OCI-LY7 (cell line): ENCODE data around the gene TRIM37. TPM values are rescaled to one million over a fixed set of nuclear protein-coding genes. Genes with fewer than 3 reads are reported as not detected.

ENCODE experiments used
- BruUV-seq: library from RNA; stranded (reverse); fragments of 400-500 nt; replicated peaks from 2 replicates; lab custom pipeline; 2021; lab: Mats Ljungman, UMichigan
- CTCF ChIA-PET: fragments of 300-600 bp; sonication (Branson Sonifier 250); formaldehyde crosslinking; loops from one replicate; lab custom pipeline; 2022; ENCODE audit warnings: antibody characterized with exemption; ENCODE audit not compliant: unreplicated experiment; lab: Charles Lee
- POLR2A ChIA-PET: fragments of 300-600 bp; sonication (Branson Sonifier 250); formaldehyde crosslinking; loops from one replicate; lab custom pipeline; 2022; ENCODE audit warnings: antibody characterized with exemption; lab: Charles Lee
- DNase-seq: peaks from one replicate; pipeline ENCODE4 v3.0.0-alpha.2; 2015; ENCODE audit warnings: low spot score
- H2AFZ ChIP-seq: fragments of 200-600 bp; sonication (generic), shearing (Covaris generic); 2 replicates; pipeline ENCODE4 v1.6.1; 2014; ENCODE audit warnings: mild to moderate bottlenecking, antibody characterized with exemption, low read length, moderate library complexity
- H3K27ac ChIP-seq: fragments of 200-600 bp; sonication (generic); 2 replicates; pipeline ENCODE4 v1.5.1; 2014; ENCODE audit warnings: mixed run types, low read depth, mild to moderate bottlenecking, moderate library complexity, low read length, inconsistent platforms; ENCODE audit not compliant: poor library complexity, severe bottlenecking
- H3K36me3 ChIP-seq: fragments of 200-600 bp; sonication (generic); 2 replicates; pipeline ENCODE4 v1.6.1; 2014; ENCODE audit warnings: mild to moderate bottlenecking, antibody characterized with exemption, low read length, moderate library complexity, mixed read lengths; ENCODE audit not compliant: insufficient read depth
- H3K4me1 ChIP-seq: fragments of 200-600 bp; sonication (generic); 2 replicates; pipeline ENCODE4 v1.5.1; 2014; ENCODE audit warnings: mild to moderate bottlenecking, low read length; ENCODE audit not compliant: insufficient read depth, poor library complexity, severe bottlenecking
- H3K4me2 ChIP-seq: fragments of 200-600 bp; sonication (generic); 2 replicates; pipeline ENCODE4 v1.6.1; 2014; ENCODE audit warnings: mild to moderate bottlenecking, low read length
- H3K4me3 ChIP-seq: fragments of 200-600 bp; sonication (generic); 2 replicates; pipeline ENCODE4 v1.5.1; 2014; ENCODE audit warnings: mild to moderate bottlenecking, low read depth, low read length; ENCODE audit not compliant: poor library complexity, severe bottlenecking
- H3K79me2 ChIP-seq: fragments of 200-600 bp; sonication (generic); 2 replicates; pipeline ENCODE4 v1.6.1; 2016; ENCODE audit warnings: low read depth, mild to moderate bottlenecking, low read length, moderate library complexity, mixed read lengths; ENCODE audit not compliant: insufficient read depth
- H3K9me2 ChIP-seq: fragments of 200-600 bp; sonication (generic); 2 replicates; pipeline ENCODE4 v1.6.1; 2016; ENCODE audit warnings: mild to moderate bottlenecking, low read length, mixed read lengths; ENCODE audit not compliant: insufficient read depth
- H3K9me3 ChIP-seq: fragments of 200-600 bp; sonication (generic); 2 replicates; pipeline ENCODE4 v1.6.1; 2014; ENCODE audit warnings: mild to moderate bottlenecking, mixed run types, low read length, mixed read lengths
- H4K20me1 ChIP-seq: fragments of 200-600 bp; sonication (generic); 2 replicates; pipeline ENCODE4 v1.6.1; 2014; ENCODE audit warnings: mild to moderate bottlenecking, antibody characterized with exemption, low read length, moderate library complexity, mixed read lengths; ENCODE audit not compliant: insufficient read depth
- CTCF ChIP-seq: fragments of 200-600 bp; sonication (generic); conservative IDR thresholded peaks from 2 replicates; pipeline ENCODE4 v1.5.1; 2014; ENCODE audit warnings: mild to moderate bottlenecking, antibody characterized with exemption, low read length, moderate library complexity, mixed read lengths
- EZH2phosphoT487 ChIP-seq: fragments of 200-600 bp; sonication (generic); IDR thresholded peaks from 2 replicates; pipeline ENCODE4 v1.6.1; 2018; ENCODE audit warnings: low read depth, borderline replicate concordance, mild to moderate bottlenecking, mixed run types, antibody characterized with exemption, low read length, moderate library complexity, mixed read lengths
- intact Hi-C: fragments of 100-400 bp; cut with micrococcal nuclease; formaldehyde crosslinking; loops from one replicate; pipeline ENCODE4 v1.10.0; 2022; ENCODE audit not compliant: unreplicated experiment
- total RNA-seq, 2 experiments: library from RNA; depleted of rRNA in 1 of 2; stranded (reverse); fragments of >200 nt in 1 of 2; shearing (Covaris generic) in 1 of 2; gene quantifications; 2 replicates each; pipeline ENCODE4 v1.2.3, GENCODE V29; 2014 to 2022

The TRIM37 gene
- total RNA-seq, 2 experiments from 2014 or later = 27.9 to 35.4 TPM

- no peak overlapping the region for H3K4me3 ChIP-seq
- H2AFZ ChIP-seq = no peak overlapping the region
- H3K36me3 ChIP-seq = peaks cover 53% of the 10 kb centered on the region
- H3K4me1 ChIP-seq = peaks cover 40% of the 10 kb centered on the region
- H4K20me1 ChIP-seq = no peaks in the 10 kb centered on the region
- H3K9me3 ChIP-seq = no peaks in the 10 kb centered on the region
- no peak overlapping the region for H3K4me2 ChIP-seq
- DNase-seq = no peak
- no peaks in the 10 kb centered on the region for H3K9me2 ChIP-seq
- intact Hi-C loops = no loop called here
- TF ChIP-seq CTCF (no peak), EZH2phosphoT487 (no peak)
- no TSS peak for BruUV-seq
- ChIA-PET CTCF (interaction anchor here (0.6 kb wide), 1 partner anchor 479 kb away, joined by 3 read pairs; no protein-coding TSS in a partner anchor), POLR2A (interaction anchor here (0.7 kb wide), 1 partner anchor 414 kb away, joined by 3 read pairs; no protein-coding TSS in a partner anchor)
- 0 out of 2 replicates have a peak, but pooled peaks cover 5% of the 10 kb centered on the region for H3K79me2 ChIP-seq
- no peak overlapping the region for H3K27ac ChIP-seq
Measured at GRCh38 chr17:59000022-59000421, 106.7 kb downstream of the TRIM37 start.

GRCh38 chr17:58999500-58999899 is 107.2 kb downstream of the TRIM37 start:
- CTCF ChIA-PET = no interaction called here
- H2AFZ ChIP-seq = no peak overlapping the region
- H3K79me2 ChIP-seq = 0 out of 2 replicates have a peak, but pooled peaks cover 5% of the 10 kb centered on the region
- POLR2A ChIA-PET = interaction anchor here (0.6 kb wide), 1 partner anchor 122 kb away, joined by 3 read pairs; no protein-coding TSS in a partner anchor
- peaks cover 55% of the 10 kb centered on the region for H3K36me3 ChIP-seq
- no peaks in the 10 kb centered on the region for H4K20me1 ChIP-seq
- no peak overlapping the region for H3K27ac ChIP-seq
- no peak overlapping the region for H3K4me3 ChIP-seq
- DNase-seq = no peak
- TF ChIP-seq CTCF (no peak), EZH2phosphoT487 (no peak)
- peaks cover 36% of the 10 kb centered on the region for H3K4me1 ChIP-seq
- no TSS peak for BruUV-seq
- no peak overlapping the region for H3K4me2 ChIP-seq
- H3K9me3 ChIP-seq = no peaks in the 10 kb centered on the region
- intact Hi-C loops = no loop called here
- no peaks in the 10 kb centered on the region for H3K9me2 ChIP-seq

DNA sequence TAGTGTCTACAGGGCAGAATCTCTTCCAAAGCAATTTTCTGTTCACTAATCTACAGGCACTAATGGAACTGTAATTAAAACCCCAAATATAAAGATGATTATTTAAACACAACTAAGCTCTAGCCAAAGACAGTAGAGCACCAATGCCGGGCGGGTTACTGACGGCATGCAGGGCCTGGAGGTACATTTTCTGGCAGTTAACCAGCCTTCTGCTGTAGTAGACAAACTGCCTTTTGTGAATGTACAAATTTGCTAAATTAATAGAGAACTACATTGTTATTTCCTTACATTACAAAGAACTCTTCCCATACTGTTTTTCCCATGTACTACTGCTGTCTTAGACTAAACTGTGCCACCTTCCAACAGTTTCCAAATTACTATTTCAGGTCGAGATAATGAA is 107.8 kb downstream of the TRIM37 start:
- Histone ChIP-seq H3K36me3 (peaks cover 60% of the 10 kb centered on the region), H3K4me2 (no peak overlapping the region), H3K9me2 (no peaks in the 10 kb centered on the region), H3K4me1 (peaks cover 30% of the 10 kb centered on the region), H3K27ac (no peak overlapping the region), H2AFZ (no peak overlapping the region), H4K20me1 (no peaks in the 10 kb centered on the region), H3K9me3 (no peaks in the 10 kb centered on the region), H3K79me2 (0 out of 2 replicates have a peak, but pooled peaks cover 2% of the 10 kb centered on the region), H3K4me3 (no peak overlapping the region)
- POLR2A ChIA-PET = interaction anchor here (0.6 kb wide), 1 partner anchor 122 kb away, joined by 3 read pairs; no protein-coding TSS in a partner anchor
- TF ChIP-seq EZH2phosphoT487 = no peak
- TF ChIP-seq CTCF = no peak
- intact Hi-C loops = no loop called here
- BruUV-seq = no TSS peak
- no peak for DNase-seq
- CTCF ChIA-PET = no interaction called here
